Superior temporal gyrus (tissue), 1 donor: ENCODE results near the gene ADTRP.

Source experiments
- DNase-seq: peaks from one replicate; pipeline ENCODE4 v3.0.0-alpha.2; 2016; ENCODE audit errors: extremely low spot score

ADTRP gene

GRCh38 chr6:11773581-11773980, 5.0 kb downstream of the ADTRP start:
- DNase-seq = no peak

GRCh38 chr6:11773013-11773412, 5.6 kb downstream of the ADTRP start:
- no peak for DNase-seq

- DNase-seq = no peak
Measured at GRCh38 chr6:11772109-11772825, 6.3 kb downstream of the ADTRP start.

DNA sequence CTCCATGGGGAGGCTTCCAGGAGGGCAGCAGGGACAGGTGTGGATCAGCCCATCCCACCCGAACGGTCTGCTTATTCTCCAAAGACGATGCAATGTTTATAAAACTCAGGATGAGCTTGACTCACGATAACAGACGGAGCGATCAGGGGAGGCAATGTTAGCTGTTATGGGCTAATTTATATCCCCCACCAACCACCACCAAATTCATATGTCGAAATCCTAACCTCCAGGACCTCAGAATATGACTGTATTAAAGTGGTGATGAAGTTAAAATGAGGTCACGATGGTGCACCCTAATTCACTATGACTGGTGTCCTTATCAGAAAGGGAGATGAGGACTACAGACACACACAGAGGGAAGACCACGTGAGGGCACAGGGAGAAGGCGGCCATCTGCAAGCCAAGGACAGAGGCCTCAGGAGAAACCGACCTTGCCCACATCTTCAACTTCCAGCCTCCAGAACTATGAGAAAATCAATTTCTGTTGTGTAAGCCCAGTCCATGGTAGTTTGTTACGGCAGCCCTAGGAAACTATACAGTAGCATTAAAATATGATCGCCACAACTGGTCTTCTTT, 7.0 kb downstream of the ADTRP start:
- DNase-seq = no peak

DNA sequence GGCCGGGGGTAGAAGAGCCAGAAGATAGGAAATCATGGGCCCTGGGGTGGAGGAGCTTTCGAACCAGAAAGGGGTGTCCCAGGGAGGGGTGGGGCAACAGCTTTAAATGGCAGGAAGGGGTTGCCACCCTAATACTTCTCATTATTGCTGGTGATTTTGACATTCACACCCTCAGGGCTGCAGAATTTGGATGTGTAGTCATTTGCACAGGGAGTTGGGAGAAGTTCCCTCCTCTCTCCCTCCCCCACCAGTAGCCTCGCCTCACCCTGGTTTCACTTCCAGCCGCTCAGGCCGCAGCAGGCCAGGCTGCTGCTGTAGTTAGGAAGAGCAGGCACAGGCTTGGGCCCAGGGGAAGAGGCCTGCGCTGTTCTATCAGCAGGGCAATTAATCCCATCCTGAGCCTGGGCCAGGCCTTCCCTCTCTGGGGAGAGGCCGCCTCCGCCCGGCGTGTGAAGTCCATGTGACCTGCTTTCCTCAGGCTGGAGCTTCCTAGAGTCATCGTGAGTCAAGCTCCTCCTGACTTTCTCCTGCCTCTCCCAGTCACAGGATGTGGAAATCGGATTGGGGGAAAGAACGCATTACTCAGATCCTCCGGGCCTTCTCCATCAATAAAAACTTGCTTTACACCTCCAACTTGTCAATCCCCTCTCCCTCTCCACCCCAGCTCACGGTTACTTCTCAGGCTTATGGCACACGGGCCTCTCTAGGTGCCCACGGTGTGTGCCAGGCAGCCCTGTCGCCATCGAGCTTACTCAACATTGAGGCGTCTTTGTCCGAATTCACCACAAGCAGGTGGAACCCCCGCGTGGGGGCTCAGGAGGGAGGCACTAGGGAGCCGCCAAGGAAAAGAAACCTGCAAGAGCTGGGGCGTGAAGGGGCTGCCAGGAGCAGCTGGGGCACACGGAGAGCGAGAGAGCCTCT, 7.8 kb downstream of the ADTRP start:
- no peak for DNase-seq

- no peak for DNase-seq
Measured at GRCh38 chr6:11769811-11770545, 8.6 kb downstream of the ADTRP start.

DNA sequence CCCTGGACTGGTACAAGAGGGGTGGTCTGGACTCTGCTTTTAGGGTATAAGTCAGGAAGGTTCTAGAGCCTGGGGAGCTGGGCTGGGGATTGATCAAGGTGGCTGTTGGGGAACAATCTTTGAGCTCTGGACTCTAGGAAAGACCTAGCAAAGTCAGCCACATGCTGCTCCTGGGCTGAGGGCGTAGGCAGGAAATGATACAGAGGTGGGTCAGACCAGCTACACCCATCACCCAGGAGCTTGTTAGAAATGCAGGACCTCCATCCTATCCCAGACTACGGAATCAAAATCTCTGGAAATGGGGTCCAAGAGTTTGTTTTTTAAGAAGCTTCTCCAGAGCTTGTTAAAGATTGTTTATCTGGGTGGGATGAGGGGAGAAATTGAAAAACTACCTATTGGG, 9.4 kb downstream of the ADTRP start:
- DNase-seq = no peak

GRCh38 chr6:11767978-11768756, 10.4 kb downstream of the ADTRP start:
- DNase-seq = no peak

DNA sequence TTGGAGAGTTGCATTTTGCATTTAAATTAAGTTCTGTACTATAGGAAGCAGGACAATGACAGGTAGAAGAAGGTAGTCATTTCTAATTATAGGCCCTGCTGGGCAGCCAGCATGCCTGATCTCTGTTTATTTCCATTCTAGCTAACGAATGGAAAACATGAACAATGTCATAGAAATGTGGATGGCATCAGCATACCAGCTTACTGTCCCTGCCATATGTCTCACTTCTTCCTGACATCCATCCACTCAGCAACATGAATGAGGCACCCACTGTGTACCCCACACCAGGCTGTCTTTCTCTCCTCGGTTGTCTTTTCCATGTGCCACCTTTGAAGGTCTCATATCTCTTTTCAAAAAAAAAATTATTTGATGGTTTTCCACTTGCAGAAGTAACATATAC, 11.1 kb downstream of the ADTRP start:
- no peak for DNase-seq

DNA sequence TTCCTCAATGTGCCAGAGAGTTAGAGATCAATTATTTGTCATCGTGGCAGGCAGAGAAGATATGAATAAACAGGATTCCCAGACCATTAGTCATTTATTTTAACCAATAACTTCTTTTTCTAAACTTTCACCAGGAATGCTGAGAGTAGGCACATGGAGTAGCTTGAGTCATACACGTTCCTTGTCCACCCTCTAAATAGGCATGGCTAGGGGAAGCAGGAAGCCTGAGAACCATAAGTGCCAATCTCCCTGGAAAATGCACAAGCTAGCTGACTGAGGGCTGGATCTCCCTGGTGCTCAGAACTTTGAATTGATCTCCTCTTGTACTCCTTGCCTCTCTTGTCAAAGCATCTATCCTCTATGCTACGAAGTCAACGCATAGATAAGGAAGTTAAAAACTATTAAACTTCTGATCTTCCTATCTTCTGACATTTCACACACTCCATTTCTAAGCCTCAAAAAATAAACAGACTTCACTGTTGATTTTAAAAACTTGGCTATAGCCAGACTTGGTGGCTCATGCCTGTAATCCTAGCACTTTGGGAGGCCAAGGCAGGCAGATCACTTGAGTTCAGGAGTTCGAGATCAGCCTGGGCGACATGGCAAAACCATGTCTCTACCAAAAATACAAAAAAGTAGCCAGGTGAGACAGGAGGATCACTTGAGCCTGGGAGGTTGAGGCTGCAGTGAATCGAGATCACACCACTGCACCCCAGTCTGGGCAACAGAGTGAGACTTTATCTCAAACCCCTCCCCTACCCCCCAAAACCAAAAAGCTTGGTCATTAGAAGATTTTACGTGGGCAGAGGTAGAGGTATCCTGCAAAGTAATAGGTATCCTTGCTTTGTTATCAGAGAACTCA, 11.8 kb downstream of the ADTRP start:
- DNase-seq = no peak

- DNase-seq = no peak
Measured at GRCh38 chr6:11766043-11766442, 12.6 kb downstream of the ADTRP start.

DNA sequence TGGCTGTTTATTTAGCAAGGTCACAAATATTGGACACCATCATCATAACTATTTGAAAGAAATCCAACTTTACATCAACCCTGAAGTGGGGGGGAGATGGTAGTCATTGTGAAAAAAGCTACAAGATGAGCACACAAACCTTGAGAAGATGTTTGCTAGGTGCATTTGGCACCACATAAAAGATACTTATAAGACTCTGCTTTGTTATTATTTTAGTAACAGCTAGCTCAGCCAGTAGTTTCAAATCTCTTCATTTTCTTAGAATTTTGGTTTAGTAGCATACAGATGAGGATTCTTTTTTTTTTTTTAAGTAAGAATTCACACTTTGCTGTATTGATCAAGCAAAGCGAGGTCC, 14.4 kb downstream of the ADTRP start:
- DNase-seq = no peak

- DNase-seq = no peak
Measured at GRCh38 chr6:11763460-11764249, 14.9 kb downstream of the ADTRP start.

- DNase-seq = no peak
Measured at GRCh38 chr6:11762794-11763459, 15.7 kb downstream of the ADTRP start.

DNA sequence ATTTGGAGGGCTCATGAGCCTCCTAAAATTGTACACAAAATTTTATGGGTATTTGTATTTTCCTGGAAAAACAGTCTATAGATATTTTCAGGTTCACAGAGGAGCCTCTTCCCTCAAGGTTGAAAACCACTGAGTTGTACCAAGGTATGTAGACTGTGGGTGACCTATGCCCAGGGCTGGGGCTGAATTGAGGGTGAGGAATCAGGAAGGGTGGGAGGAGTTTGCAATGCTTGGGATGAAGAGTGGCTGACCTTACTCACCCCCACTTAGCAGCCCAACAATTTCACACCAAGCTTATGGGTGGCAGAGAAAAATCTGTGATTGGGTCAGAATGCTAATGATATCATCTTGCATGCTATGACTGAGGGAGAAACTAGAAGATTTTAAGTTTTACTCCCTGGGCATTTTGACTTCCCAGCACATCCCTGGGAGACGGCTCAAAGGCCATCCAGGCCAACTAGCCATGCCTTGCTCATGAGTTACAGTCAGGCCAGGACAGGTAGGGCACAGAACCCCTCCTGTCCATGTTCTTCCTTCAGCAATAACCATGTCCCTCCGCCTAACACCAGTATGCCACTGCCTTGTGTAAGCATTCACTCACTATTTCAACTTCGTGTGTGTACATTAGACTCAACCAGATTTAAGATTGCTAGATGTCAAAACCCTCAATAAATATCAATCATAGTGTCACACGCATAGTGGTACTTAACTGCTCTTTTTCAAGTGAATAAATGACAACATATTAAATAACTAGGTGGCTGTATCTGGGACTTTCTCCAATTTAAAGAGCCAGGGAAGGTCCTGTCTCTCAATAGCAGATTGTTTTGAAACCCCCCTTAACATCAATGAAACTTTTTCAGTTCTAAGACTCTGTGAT, 16.6 kb downstream of the ADTRP start:
- no peak for DNase-seq

- no peak for DNase-seq
Measured at GRCh38 chr6:11760015-11760473, 18.6 kb downstream of the ADTRP start.

DNA sequence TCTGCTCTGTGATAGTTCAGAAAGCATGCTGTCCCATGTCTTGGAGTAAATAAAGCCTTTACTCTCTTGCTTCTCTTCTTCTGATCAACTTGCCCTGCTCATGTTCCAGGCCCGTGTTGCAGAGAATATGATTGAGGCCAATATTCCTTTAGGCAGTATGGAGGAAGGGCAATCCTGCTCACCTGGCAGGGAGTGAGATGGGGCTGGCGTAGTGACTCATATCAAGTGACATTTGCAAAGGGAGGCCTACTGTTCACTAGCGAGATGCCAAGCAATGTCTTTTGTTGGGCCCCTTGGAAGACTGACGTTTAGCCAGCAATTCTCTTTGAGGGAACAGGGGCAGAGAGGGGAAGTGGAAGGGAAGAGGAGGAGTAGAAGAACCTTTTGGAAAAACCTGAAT, 19.7 kb downstream of the ADTRP start:
- DNase-seq = no peak

DNA sequence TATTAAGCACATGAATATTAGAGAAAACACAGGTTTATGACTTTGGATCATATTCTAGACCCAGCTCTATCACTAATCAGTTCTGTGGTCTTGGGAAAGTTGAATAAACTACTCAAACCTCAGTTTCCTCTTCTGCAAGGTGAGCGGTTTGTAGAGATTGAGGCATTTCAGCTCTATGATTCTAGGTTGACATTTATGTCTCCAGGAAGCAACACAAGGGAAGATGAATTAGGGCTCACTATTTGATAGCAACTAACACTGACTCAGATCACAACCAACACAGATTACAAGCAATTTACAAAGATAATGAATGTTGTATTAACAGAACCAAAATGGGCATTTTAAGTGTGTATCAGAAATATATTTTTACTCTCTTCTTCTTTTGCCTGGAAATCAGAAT, 21.9 kb downstream of the ADTRP start:
- no peak for DNase-seq
